HS-27A (cell line): ENCODE results near the gene LENG9.
"Not testable (repeated sequence)": the region's sequence is repeated elsewhere in the genome, so short reads cannot be mapped to it uniquely, and the experiment has no call there.

Experiments
- DNase-seq: peaks from one replicate; pipeline ENCODE4 v3.0.0-alpha.2; 2012; ENCODE audit warnings: low read depth, missing footprints

Gene LENG9

DNA sequence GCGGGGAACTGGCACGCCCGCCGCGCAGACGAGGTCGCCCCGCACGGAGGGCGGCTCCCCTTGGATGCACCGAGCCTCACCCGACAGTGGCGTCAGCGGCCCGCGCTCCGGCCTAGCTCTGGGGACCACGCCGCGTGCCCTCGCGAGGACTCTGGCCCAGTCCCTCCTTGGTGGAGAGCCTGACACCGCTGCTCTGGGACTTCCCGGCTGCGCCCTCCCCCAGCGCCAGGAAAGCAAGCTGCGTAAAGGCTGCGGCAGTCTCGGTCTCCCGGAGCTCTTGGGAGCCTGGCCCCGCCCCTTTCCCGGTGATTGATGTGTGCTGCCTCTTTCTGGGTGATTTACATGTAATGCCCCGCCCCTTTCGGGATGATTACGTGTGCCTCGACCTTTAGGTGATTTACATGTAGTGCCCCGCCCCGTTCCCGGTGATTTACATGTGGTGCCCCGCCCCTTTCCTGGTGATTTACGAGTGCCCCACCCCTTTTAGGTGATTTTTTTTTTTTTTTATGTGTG lies at the start of gene LENG9:
Gene LENG9, minus strand, starts transcription at position 248 of the 513 bp plus-strand sequence. CDS start 252 bp downstream, outside the sequence.
- DNase-seq = peak; percentile 98

- not testable (repeated sequence) for DNase-seq
These were observed 45.8 kb upstream of the LENG9 start for GRCh38 chr19:54509200-54509940.

DNA sequence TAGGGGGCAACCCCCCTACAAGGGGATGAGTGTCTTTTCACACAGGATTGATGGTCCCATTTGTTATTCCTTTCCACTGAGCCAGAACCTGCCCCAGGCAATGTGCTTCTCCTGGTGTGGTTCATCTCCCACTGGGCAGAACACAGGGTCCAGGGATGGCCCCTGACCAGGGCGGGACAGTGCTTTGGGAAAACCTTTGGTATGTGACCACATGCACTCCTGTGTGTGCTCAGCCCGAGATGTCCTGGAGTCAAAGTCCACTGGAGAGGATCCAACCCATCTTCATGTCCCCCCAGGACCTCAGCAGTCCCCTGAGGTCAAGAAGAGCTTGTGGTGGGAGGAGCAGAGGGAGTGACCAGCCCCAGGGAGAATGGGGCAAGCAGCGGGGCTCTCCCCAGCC lies 44.9 kb upstream of the LENG9 start:
- not testable (repeated sequence) for DNase-seq

DNA sequence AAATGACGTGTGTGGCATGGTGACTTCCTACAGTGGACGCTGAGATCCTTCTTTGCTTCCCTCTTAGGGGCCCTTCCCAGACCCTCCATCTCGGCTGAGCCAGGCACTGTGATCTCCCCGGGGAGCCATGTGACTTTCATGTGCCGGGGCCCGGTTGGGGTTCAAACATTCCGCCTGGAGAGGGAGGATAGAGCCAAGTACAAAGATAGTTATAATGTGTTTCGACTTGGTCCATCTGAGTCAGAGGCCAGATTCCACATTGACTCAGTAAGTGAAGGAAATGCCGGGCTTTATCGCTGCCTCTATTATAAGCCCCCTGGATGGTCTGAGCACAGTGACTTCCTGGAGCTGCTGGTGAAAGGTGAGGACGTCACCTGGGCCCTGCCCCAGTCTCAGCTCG lies 44.2 kb upstream of the LENG9 start:
- no peak for DNase-seq

- DNase-seq = not testable (repeated sequence)
These were observed 43.6 kb upstream of the LENG9 start for GRCh38 chr19:54507038-54507717.

GRCh38 chr19:54506079-54506478 lies 42.5 kb upstream of the LENG9 start:
- no peak for DNase-seq

DNA sequence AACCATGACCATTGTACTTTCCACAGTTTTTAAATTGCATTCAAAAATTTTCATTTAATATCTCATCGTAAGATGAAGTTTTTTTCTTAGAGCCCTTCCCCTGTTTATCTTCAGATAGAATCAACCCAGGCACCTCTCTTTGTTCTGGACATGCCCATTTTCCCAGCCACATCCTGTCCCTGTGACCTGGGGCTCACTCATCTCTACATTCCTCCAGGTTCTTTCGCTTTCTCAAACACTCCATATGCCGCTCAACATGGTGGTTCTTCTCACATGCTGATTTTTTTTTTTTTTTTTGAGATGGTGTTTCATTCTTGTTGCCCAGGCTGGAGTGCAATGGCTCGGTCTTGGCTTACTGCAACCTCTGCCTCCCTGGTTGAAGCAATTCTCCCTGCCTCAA lies 42.0 kb upstream of the LENG9 start:
- DNase-seq = not testable (repeated sequence)

DNA sequence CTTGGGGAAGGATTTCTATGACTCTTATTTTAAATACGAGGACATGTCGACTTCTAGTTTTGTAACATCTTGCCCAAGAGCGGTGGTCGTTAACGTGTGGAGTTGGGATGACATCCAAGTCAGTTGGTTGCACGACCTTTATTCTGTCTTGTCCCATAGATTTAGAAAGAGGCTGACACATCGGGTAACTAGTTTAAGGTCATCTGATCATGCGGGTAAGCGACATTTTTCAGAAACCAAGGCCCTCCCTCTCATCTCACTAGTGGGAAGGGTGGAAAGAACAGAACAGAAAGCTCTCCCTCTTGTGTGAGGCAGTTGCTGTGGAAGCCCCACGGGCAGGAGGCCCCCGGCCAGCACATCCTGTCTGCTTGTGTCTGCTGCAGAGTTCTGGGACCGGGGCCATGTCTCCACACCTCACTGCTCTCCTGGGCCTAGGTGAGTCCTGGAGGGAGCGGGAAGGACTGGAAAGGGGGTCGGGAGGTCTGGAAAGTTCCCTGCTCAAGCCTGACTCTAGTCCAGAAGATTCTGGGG lies 39.0 kb upstream of the LENG9 start, which contains the start of gene LAIR2:
Gene LAIR2, plus strand, starts transcription at position 314 of the 531 bp plus-strand sequence. Its CDS starts 88 bp downstream, at position 402.
- DNase-seq = no peak

DNA sequence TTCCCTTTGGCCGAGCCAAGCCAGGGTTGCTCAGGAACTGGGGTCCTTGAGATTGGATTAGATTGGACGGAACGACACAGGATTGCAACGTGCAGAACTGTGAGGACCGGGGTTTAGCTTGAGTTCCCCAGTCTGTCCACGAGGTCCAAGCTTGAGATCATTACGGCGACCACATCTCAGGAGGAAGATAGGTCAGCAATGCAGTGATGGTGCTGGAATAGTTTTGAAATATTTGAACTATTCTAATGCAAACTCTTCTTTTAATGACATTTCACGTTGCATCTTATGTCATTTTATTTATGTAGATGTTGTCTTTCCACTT lies 34.8 kb upstream of the LENG9 start:
- not testable (repeated sequence) for DNase-seq

DNA sequence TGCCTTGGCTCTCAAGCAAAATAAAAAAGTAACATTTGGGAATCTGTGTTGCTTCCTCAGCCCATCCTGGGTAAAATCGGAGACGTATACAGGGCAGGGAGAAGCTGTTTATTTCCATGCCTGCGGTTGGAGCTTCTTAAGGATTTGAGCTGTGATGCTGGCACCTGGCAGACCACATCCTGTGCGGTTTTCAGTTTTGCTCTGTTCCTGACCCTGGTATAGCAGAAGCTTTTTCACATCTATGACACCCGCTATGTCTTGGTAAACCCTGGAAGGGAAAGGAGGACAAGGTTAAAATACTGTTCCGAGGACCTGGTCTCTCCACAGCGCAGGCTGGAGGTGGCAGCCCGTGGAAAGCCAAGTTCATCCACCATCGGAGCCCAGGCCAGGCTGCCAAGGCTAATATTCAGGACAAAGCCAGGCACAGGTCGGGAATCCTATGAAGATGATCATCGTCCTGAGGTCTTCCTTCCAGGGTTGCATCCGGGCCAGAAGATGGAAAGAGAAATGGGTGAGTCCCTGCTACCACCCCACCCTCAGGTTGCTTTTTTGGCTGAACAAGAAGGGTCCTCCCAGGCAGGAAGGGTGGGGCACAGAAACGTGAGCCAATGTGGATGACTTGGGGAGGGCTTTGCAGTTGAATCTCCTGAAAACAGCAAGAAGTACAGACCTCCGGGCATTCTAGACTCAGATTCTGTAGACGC lies 34.3 kb upstream of the LENG9 start:
- not testable (repeated sequence) for DNase-seq

- DNase-seq = not testable (repeated sequence)
These were observed 31.7 kb upstream of the LENG9 start for GRCh38 chr19:54495284-54495683.

- no peak for DNase-seq
These were observed 30.5 kb upstream of the LENG9 start for GRCh38 chr19:54493967-54494585.

- DNase-seq = not testable (repeated sequence)
These were observed 29.5 kb upstream of the LENG9 start for GRCh38 chr19:54493056-54493455.

- no peak for DNase-seq
These were observed 29.0 kb upstream of the LENG9 start for GRCh38 chr19:54492568-54492967.

GRCh38 chr19:54489766-54490165 lies 26.2 kb upstream of the LENG9 start:
- no peak for DNase-seq

GRCh38 chr19:54489341-54489740 lies 25.8 kb upstream of the LENG9 start:
- DNase-seq = no peak

DNA sequence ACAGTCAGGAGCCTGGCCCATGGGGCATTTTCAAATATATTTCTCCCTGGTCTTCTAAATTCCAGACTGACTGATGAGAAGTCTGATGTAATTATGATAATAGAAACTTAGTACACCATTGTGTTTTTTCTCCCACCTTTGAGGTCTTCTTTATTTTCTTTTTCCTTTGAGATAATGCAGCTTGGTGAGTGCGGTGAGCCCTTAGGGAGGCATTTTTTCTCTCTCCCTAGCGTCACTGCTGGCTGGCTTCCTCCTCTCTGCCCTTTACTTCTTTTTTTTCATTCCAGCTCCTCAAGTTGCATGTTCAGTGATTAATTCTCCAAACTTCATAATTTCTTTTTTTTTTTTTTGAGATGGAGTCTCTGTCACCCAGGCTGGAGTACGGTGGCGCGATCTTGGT lies 22.3 kb upstream of the LENG9 start:
- no peak for DNase-seq

- no peak for DNase-seq
These were observed 20.9 kb upstream of the LENG9 start for GRCh38 chr19:54484451-54484850.

DNA sequence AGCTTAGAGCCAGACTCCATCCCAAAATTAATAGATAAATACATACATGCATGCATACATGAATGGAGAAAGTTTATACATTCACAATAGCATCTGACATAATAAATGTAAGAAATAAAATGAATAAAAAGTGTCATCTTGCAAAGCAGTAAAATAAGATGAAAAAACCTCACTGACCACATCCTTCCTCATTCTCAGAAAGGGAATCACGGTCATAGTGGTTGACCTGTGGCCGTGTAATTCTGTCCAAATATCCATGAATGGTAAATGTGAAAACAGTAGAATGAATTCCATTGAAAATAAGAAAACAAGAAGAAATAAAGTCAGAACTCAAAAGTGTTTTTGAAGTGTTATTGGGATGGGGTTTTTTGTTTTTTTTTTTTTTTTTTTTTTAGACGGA lies 19.3 kb upstream of the LENG9 start:
- no peak for DNase-seq

GRCh38 chr19:54481326-54481930 lies 17.9 kb upstream of the LENG9 start:
- DNase-seq = peak; percentile 41

GRCh38 chr19:54480051-54480450 lies 16.5 kb upstream of the LENG9 start:
- DNase-seq = no peak
